Testis (tissue), 3 donors: ENCODE measurements around the gene TGIF1. TPM values are rescaled to one million over a fixed set of nuclear protein-coding genes. Genes with fewer than 3 reads are reported as not detected.
A peak's percentile ranks its signal among the peaks of the same experiment; 100 is the strongest.

Experiments used
- DNase-seq: peaks from one replicate; pipeline ENCODE4 v3.0.0-alpha.2; 2019
- H3K27ac ChIP-seq, 2 donors: fragments of 200-600 bp; sonication (generic); one replicate each; pipeline ENCODE4 v1.5.1; 2019
- H3K27me3 ChIP-seq: fragments of 200-600 bp; sonication (generic); one replicate; pipeline ENCODE4 v1.5.1; 2019
- H3K36me3 ChIP-seq: fragments of 200-600 bp; sonication (generic); one replicate; pipeline ENCODE4 v1.5.1; 2017; ENCODE audit warnings: low read depth; ENCODE audit errors: missing control alignments
- H3K4me1 ChIP-seq: fragments of 200-600 bp; sonication (generic); one replicate; pipeline ENCODE4 v1.5.1; 2019
- H3K4me3 ChIP-seq, 2 donors: fragments of 200-600 bp; sonication (generic); one replicate each; pipeline ENCODE4 v1.5.1; 2017 to 2019
- H3K9me3 ChIP-seq: fragments of 200-600 bp; sonication (generic); one replicate; pipeline ENCODE4 v1.5.1; 2017
- CTCF ChIP-seq, 3 experiments: fragments of 450-650 bp in 2 of 3; fragments of 200-600 bp in 1 of 3; sonication (generic) in 1 of 3; IDR thresholded peaks; one replicate each; pipeline ENCODE4 v1.5.1; 2016 to 2019; ENCODE audit warnings: antibody characterized with exemption in 3 of 3, mild to moderate bottlenecking in 2 of 3, moderate library complexity in 1 of 3
- POLR2A ChIP-seq: fragments of 450-650 bp; IDR thresholded peaks from one replicate; pipeline ENCODE4 v1.6.1; 2017; ENCODE audit warnings: antibody characterized with exemption, mild to moderate bottlenecking, moderate library complexity
- WGBS, 2 donors: methylation state at CpG; one replicate each; pipeline ENCODE4 v1.1.5; 2018; 5-methylcytosine and 5-hydroxymethylcytosine counted together
- intact Hi-C: fragments of 100-400 bp; cut with DNase I; formaldehyde crosslinking; loops from one replicate; pipeline ENCODE4 v1.15.1; 2023; ENCODE audit warnings: low total_unique reads
- polyA plus RNA-seq: library from polyadenylated mRNA; stranded (reverse); fragments of 350-450 nt; fragmentation: Illumina TruSeq; extraction: RNeasy Lipid Tissue Mini Kit (QIAGEN cat#74804); gene quantifications from one replicate; pipeline ENCODE4 v1.2.3, GENCODE V29; 2014; ENCODE audit warnings: low read depth, low replicate concordance; ENCODE audit not compliant: insufficient read depth
- total RNA-seq, 2 donors: library from RNA; depleted of rRNA; stranded (reverse); fragments of >200 nt; gene quantifications; one replicate each; pipeline ENCODE4 v1.2.3, GENCODE V29; 2016

TGIF1 gene
- total and polyA plus RNA-seq, 3 donors from 2014 or later: 56.1 to 117 (median 66.6) TPM

- H3K36me3 ChIP-seq: no peaks in the 10 kb centered on the region
- H3K9me3 ChIP-seq: no peaks in the 10 kb centered on the region
- H3K27ac ChIP-seq: peak overlapping the region; percentile 97 to 98
- no peak for TF ChIP-seq CTCF (IDR thresholded peaks at IDR 0.05)
- 1 to 2% methylated on average over 22 of the region's 22 CpGs for WGBS, 2 donors
- peak; percentile 70 for DNase-seq
- H3K27me3 ChIP-seq: no peaks in the 10 kb centered on the region
- peak overlapping the region; percentile 80 to 96 for H3K4me3 ChIP-seq
- H3K4me1 ChIP-seq: peaks cover 11% of the 10 kb centered on the region
- intact Hi-C loops: loop anchor here (10.0 kb wide), 1 partner anchor 162 kb away; no protein-coding TSS in a partner anchor
Observed at GRCh38 chr18:3447068-3447894, 2.7 kb upstream of the TGIF1 start.

GRCh38 chr18:3447895-3448837 lies 1.8 kb upstream of the TGIF1 start:
- Histone ChIP-seq H3K27me3 (no peaks in the 10 kb centered on the region), H3K4me1 (peaks cover 18% of the 10 kb centered on the region), H3K36me3 (no peaks in the 10 kb centered on the region), H3K27ac (peak overlapping the region; percentile 97 to 98), H3K9me3 (no peaks in the 10 kb centered on the region), H3K4me3 (peak overlapping the region; percentile 80 to 96)
- intact Hi-C loops: loop anchor here (10.0 kb wide), 1 partner anchor 163 kb away; no protein-coding TSS in a partner anchor
- TF ChIP-seq POLR2A (peak; percentile 10), CTCF (IDR thresholded peaks at IDR 0.05) (peak in 1 of 3 experiments; percentile 5)
- peak; percentile 95 for DNase-seq
- WGBS, 2 donors: 0% methylated on average over 34 to 63 of the region's 63 CpGs

- peaks cover 19% of the 10 kb centered on the region for H3K4me1 ChIP-seq
- H3K27me3 ChIP-seq: no peaks in the 10 kb centered on the region
- no peaks in the 10 kb centered on the region for H3K36me3 ChIP-seq
- no peaks in the 10 kb centered on the region for H3K9me3 ChIP-seq
- H3K27ac ChIP-seq: peak overlapping the region; percentile 97 to 98
- WGBS, 2 donors: 0% methylated on average over 23 to 38 of the region's 38 CpGs
- peak overlapping the region; percentile 80 to 96 for H3K4me3 ChIP-seq
- intact Hi-C loops: loop anchor here (10.0 kb wide), 1 partner anchor 164 kb away; no protein-coding TSS in a partner anchor
- peak; percentile 84 for DNase-seq
- TF ChIP-seq POLR2A (peak; percentile 8), CTCF (IDR thresholded peaks at IDR 0.05) (no peak)
Observed at GRCh38 chr18:3448838-3449511, 997 bp upstream of the TGIF1 start.

- peak; percentile 84 for DNase-seq
- H3K4me3 ChIP-seq: peak overlapping the region; percentile 80 to 96
- no peaks in the 10 kb centered on the region for H3K27me3 ChIP-seq
- H3K36me3 ChIP-seq: no peaks in the 10 kb centered on the region
- no peaks in the 10 kb centered on the region for H3K9me3 ChIP-seq
- peaks cover 19% of the 10 kb centered on the region for H3K4me1 ChIP-seq
- WGBS, 2 donors: 0 to 2% methylated on average over 11 to 45 of the region's 47 CpGs
- TF ChIP-seq CTCF (IDR thresholded peaks at IDR 0.05) (no peak), POLR2A (no peak)
- intact Hi-C loops: loop anchor here (5.0 to 10.0 kb wide), 2 partner anchors 148 to 165 kb away; no protein-coding TSS in a partner anchor
- peak overlapping the region; percentile 97 to 98 for H3K27ac ChIP-seq
Observed at GRCh38 chr18:3449512-3450011, 410 bp upstream of the TGIF1 start.
